SK-N-SH (cell line): ENCODE data around the gene ARHGEF1. TPM values are rescaled to one million over a fixed set of nuclear protein-coding genes. Genes with fewer than 3 reads are reported as not detected.

ENCODE experiments used
- FOSL2 ChIP-seq: IDR thresholded peaks from 2 replicates; pipeline ENCODE4 v1.4.0; 2012; ENCODE audit warnings: low read depth, mild to moderate bottlenecking, moderate library complexity, borderline replicate concordance
- GATA2 ChIP-seq: sonication (generic); formaldehyde crosslinking; IDR thresholded peaks from 2 replicates; pipeline ENCODE4 v1.5.0; 2020; ENCODE audit warnings: mild to moderate bottlenecking, missing genetic modification reagents
- MXI1 ChIP-seq: IDR thresholded peaks from 2 replicates; pipeline ENCODE4 v1.6.1; 2012; ENCODE audit warnings: mild to moderate bottlenecking, low read depth, low read length, improper control_type of control experiment
- NRF1 ChIP-seq: IDR thresholded peaks from 2 replicates; pipeline ENCODE4 v1.6.1; 2012; ENCODE audit warnings: low read depth, mild to moderate bottlenecking, low read length
- RFX5 ChIP-seq: IDR thresholded peaks from 2 replicates; pipeline ENCODE4 v1.6.1; 2012; ENCODE audit warnings: mild to moderate bottlenecking, improper control_type of control experiment, low read length
- TCF12 ChIP-seq: IDR thresholded peaks from 2 replicates; pipeline ENCODE4 v1.4.0; 2012
- TEAD4 ChIP-seq: IDR thresholded peaks from 2 replicates; pipeline ENCODE4 v1.4.0; 2012; ENCODE audit warnings: mild to moderate bottlenecking, borderline replicate concordance; ENCODE audit not compliant: insufficient read depth
- polyA plus RNA-seq, 3 experiments: library from polyadenylated mRNA; depleted of rRNA; stranded (reverse); fragments of >200 nt; gene quantifications; 2 replicates each; pipeline ENCODE4 v1.2.3, GENCODE V29; 2012
- TF ChIP-seq, protein P1 (sequence below): fragments of 150-350 bp; IDR thresholded peaks from 2 replicates; pipeline ENCODE4 v1.6.1; 2016; ENCODE audit warnings: mild to moderate bottlenecking, low read depth, low read length
- TF ChIP-seq, protein P2 (sequence below): fragments of 200-600 bp; sonication (generic); IDR thresholded peaks from 2 replicates; pipeline ENCODE4 v1.6.1; 2017; ENCODE audit warnings: antibody characterized with exemption, mild to moderate bottlenecking, moderate library complexity
- TF ChIP-seq, protein P3 (sequence below): IDR thresholded peaks from 2 replicates; pipeline ENCODE4 v1.4.0; 2012; ENCODE audit warnings: low read depth, borderline replicate concordance
- TF ChIP-seq, protein P4 (sequence below): IDR thresholded peaks from 2 replicates; pipeline ENCODE4 v1.6.1; 2012; ENCODE audit warnings: mild to moderate bottlenecking, low read depth, low read length, moderate library complexity
- TF ChIP-seq, protein P5 (sequence below): IDR thresholded peaks from 2 replicates; pipeline ENCODE4 v1.4.0; 2012; ENCODE audit warnings: low read depth, borderline replicate concordance

Gene ARHGEF1
- polyA plus RNA-seq, 1 of the 3 experiments (the other 2 are of a cell fraction), result 102 TPM

DNA sequence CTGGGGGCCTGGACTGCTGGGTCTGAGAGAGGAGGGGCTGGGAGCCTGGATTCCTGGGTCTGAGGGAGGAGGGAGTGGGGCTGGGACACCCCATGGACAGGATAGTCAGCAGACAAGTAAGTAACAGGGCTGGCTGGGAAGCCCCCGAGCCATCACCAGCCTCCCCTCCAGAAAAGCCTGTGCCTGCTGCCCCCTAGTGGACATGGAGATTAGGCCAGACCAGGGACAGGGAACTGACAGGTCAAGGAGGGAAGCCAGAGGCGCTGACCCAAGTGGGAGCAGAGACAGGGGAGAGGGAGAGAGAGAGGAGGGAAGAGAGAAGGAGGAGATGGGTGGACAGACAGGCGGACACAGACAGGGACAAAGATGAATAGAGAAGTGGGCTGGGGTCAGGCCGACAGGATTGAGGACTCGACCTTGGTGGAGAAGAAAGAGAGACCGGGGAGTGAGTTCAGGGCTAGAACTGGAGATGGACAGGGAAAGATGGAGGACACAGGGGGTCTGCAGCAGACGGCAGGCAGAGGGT is 51.9 kb downstream of the ARHGEF1 start (continued):
- TF ChIP-seq, protein P1, sequence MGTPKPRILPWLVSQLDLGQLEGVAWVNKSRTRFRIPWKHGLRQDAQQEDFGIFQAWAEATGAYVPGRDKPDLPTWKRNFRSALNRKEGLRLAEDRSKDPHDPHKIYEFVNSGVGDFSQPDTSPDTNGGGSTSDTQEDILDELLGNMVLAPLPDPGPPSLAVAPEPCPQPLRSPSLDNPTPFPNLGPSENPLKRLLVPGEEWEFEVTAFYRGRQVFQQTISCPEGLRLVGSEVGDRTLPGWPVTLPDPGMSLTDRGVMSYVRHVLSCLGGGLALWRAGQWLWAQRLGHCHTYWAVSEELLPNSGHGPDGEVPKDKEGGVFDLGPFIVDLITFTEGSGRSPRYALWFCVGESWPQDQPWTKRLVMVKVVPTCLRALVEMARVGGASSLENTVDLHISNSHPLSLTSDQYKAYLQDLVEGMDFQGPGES, result no peak
- TF ChIP-seq NRF1, result no peak
- TF ChIP-seq, protein P2, sequence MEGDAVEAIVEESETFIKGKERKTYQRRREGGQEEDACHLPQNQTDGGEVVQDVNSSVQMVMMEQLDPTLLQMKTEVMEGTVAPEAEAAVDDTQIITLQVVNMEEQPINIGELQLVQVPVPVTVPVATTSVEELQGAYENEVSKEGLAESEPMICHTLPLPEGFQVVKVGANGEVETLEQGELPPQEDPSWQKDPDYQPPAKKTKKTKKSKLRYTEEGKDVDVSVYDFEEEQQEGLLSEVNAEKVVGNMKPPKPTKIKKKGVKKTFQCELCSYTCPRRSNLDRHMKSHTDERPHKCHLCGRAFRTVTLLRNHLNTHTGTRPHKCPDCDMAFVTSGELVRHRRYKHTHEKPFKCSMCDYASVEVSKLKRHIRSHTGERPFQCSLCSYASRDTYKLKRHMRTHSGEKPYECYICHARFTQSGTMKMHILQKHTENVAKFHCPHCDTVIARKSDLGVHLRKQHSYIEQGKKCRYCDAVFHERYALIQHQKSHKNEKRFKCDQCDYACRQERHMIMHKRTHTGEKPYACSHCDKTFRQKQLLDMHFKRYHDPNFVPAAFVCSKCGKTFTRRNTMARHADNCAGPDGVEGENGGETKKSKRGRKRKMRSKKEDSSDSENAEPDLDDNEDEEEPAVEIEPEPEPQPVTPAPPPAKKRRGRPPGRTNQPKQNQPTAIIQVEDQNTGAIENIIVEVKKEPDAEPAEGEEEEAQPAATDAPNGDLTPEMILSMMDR, result peak; percentile 90
- no peak for TF ChIP-seq FOSL2
- TF ChIP-seq, protein P3, sequence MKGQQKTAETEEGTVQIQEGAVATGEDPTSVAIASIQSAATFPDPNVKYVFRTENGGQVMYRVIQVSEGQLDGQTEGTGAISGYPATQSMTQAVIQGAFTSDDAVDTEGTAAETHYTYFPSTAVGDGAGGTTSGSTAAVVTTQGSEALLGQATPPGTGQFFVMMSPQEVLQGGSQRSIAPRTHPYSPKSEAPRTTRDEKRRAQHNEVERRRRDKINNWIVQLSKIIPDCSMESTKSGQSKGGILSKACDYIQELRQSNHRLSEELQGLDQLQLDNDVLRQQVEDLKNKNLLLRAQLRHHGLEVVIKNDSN, result no peak
- no peak for TF ChIP-seq RFX5
- no peak for TF ChIP-seq TEAD4
- no peak for TF ChIP-seq TCF12
- TF ChIP-seq, protein P4, sequence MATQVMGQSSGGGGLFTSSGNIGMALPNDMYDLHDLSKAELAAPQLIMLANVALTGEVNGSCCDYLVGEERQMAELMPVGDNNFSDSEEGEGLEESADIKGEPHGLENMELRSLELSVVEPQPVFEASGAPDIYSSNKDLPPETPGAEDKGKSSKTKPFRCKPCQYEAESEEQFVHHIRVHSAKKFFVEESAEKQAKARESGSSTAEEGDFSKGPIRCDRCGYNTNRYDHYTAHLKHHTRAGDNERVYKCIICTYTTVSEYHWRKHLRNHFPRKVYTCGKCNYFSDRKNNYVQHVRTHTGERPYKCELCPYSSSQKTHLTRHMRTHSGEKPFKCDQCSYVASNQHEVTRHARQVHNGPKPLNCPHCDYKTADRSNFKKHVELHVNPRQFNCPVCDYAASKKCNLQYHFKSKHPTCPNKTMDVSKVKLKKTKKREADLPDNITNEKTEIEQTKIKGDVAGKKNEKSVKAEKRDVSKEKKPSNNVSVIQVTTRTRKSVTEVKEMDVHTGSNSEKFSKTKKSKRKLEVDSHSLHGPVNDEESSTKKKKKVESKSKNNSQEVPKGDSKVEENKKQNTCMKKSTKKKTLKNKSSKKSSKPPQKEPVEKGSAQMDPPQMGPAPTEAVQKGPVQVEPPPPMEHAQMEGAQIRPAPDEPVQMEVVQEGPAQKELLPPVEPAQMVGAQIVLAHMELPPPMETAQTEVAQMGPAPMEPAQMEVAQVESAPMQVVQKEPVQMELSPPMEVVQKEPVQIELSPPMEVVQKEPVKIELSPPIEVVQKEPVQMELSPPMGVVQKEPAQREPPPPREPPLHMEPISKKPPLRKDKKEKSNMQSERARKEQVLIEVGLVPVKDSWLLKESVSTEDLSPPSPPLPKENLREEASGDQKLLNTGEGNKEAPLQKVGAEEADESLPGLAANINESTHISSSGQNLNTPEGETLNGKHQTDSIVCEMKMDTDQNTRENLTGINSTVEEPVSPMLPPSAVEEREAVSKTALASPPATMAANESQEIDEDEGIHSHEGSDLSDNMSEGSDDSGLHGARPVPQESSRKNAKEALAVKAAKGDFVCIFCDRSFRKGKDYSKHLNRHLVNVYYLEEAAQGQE, result no peak
- TF ChIP-seq MXI1, result no peak
- no peak for TF ChIP-seq GATA2 (CRISPR knock-in tag)
- TF ChIP-seq, protein P5, sequence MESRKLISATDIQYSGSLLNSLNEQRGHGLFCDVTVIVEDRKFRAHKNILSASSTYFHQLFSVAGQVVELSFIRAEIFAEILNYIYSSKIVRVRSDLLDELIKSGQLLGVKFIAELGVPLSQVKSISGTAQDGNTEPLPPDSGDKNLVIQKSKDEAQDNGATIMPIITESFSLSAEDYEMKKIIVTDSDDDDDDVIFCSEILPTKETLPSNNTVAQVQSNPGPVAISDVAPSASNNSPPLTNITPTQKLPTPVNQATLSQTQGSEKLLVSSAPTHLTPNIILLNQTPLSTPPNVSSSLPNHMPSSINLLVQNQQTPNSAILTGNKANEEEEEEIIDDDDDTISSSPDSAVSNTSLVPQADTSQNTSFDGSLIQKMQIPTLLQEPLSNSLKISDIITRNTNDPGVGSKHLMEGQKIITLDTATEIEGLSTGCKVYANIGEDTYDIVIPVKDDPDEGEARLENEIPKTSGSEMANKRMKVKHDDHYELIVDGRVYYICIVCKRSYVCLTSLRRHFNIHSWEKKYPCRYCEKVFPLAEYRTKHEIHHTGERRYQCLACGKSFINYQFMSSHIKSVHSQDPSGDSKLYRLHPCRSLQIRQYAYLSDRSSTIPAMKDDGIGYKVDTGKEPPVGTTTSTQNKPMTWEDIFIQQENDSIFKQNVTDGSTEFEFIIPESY, result no peak
